Activated CD4-positive, alpha-beta T cell treated with anti-CD3 and anti-CD28 coated beads, Interleukin-2, amount 10 ng/mL, durations not matched to agents 24 days and 14 days (primary cell): ENCODE measurements around the gene EPHA8. TPM values are rescaled to one million over a fixed set of nuclear protein-coding genes. Genes with fewer than 3 reads are reported as not detected.
A peak's percentile ranks its signal among the peaks of the same experiment; 100 is the strongest.

ENCODE experiments used
- DNase-seq: peaks from one replicate; pipeline ENCODE4 v3.0.0; 2022
- H3K27ac Mint-ChIP-seq: one replicate; pipeline ENCODE4 v1.8.0; 2022; ENCODE audit warnings: mild to moderate bottlenecking, mixed read lengths
- H3K27me3 Mint-ChIP-seq: one replicate; pipeline ENCODE4 v1.8.0; 2022; ENCODE audit warnings: mixed read lengths
- H3K36me3 Mint-ChIP-seq: one replicate; pipeline ENCODE4 v1.8.0; 2022; ENCODE audit warnings: low read depth, mild to moderate bottlenecking, mixed read lengths
- H3K4me1 Mint-ChIP-seq: one replicate; pipeline ENCODE4 v1.8.0; 2021; ENCODE audit warnings: mixed read lengths
- H3K4me3 Mint-ChIP-seq: one replicate; pipeline ENCODE4 v1.8.0; 2022; ENCODE audit warnings: mild to moderate bottlenecking, moderate library complexity, mixed read lengths
- H3K9me3 Mint-ChIP-seq: one replicate; pipeline ENCODE4 v1.8.0; 2021; ENCODE audit warnings: mixed read lengths
- intact Hi-C: fragments of 100-400 bp; cut with micrococcal nuclease; formaldehyde crosslinking; loops from one replicate; pipeline ENCODE4 v1.15.1; 2023
- total RNA-seq: library from RNA; stranded (reverse); gene quantifications from 2 replicates; pipeline ENCODE4 v1.2.3, GENCODE V29; 2022

Gene EPHA8
- total RNA-seq, 1 donor from 2014 or later: not detected

DNA sequence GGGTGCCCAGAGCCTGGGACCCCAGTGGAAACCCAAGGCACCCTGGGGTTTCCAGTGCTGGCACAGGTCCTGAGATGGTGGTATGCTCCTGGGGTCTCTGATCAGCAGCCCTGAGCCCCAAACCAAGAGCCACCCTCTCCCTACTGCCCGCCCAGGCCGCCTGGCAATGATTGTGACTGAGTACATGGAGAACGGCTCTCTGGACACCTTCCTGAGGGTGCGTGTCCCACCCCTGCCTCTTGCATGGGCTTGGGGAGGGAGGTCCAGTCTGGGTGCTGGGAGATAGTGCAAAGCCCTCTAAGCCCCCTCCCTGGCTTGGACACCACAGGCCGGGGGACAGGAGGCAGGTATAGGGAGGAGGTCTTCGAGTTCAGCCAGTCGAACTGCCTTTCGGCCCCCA, 34.7 kb downstream of the EPHA8 start:
- Mint-ChIP-seq H3K4me3 (no peak overlapping the region), H3K27me3 (no peaks in the 10 kb centered on the region), H3K36me3 (no peaks in the 10 kb centered on the region), H3K9me3 (no peaks in the 10 kb centered on the region), H3K27ac (no peak overlapping the region), H3K4me1 (no peaks in the 10 kb centered on the region)
- no peak for DNase-seq
- intact Hi-C loops: no loop called here

DNA sequence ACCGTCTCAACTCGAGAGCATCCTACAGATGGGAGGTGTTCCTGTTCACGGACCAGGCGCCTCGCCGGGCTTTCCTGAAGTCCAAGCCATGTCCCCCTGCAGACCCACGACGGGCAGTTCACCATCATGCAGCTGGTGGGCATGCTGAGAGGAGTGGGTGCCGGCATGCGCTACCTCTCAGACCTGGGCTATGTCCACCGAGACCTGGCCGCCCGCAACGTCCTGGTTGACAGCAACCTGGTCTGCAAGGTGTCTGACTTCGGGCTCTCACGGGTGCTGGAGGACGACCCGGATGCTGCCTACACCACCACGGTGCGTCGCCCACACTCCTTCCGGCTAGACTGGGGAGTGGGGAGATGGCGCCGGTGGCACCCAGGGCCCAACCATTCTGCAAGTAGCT, 35.4 kb downstream of the EPHA8 start:
- Mint-ChIP-seq H3K4me1 (no peaks in the 10 kb centered on the region), H3K27ac (no peak overlapping the region), H3K4me3 (no peak overlapping the region), H3K27me3 (no peaks in the 10 kb centered on the region), H3K9me3 (no peaks in the 10 kb centered on the region), H3K36me3 (no peaks in the 10 kb centered on the region)
- intact Hi-C loops: no loop called here
- no peak for DNase-seq

DNA sequence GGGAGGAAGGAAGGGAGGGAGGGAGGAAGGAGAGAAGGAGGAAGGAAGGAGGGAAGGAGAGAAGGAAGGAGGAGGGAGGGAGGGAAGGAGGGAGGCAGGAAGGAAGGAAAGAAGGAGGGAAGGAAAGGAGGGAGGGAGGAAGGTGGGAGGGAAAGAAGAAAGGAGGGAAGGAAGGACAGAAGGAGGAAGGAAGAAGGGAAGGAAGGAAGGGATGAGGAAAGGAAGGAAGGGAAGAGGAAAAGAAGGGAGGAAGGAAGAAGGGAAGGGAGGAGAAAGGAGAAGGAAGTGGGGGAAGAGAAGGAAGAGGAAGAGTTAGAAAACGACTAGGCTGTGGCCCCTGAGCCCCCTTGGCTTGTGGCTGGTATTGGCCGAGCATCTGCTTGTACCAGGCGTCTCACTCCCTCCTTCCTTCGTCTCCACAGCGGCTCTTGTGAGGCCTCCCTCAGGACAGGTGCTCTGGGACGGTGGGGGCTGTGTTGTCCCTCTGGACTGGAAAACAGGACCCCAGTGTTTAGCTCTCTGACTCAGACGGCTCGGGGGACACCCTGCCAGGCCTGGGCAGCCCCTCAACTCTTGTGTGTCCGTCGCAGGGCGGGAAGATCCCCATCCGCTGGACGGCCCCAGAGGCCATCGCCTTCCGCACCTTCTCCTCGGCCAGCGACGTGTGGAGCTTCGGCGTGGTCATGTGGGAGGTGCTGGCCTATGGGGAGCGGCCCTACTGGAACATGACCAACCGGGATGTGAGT, 37.0 kb downstream of the EPHA8 start:
- Mint-ChIP-seq H3K27ac (no peak overlapping the region), H3K9me3 (no peaks in the 10 kb centered on the region), H3K27me3 (peaks cover 2% of the 10 kb centered on the region), H3K36me3 (no peaks in the 10 kb centered on the region), H3K4me3 (no peak overlapping the region), H3K4me1 (no peaks in the 10 kb centered on the region)
- DNase-seq: no peak
- intact Hi-C loops: no loop called here

DNA sequence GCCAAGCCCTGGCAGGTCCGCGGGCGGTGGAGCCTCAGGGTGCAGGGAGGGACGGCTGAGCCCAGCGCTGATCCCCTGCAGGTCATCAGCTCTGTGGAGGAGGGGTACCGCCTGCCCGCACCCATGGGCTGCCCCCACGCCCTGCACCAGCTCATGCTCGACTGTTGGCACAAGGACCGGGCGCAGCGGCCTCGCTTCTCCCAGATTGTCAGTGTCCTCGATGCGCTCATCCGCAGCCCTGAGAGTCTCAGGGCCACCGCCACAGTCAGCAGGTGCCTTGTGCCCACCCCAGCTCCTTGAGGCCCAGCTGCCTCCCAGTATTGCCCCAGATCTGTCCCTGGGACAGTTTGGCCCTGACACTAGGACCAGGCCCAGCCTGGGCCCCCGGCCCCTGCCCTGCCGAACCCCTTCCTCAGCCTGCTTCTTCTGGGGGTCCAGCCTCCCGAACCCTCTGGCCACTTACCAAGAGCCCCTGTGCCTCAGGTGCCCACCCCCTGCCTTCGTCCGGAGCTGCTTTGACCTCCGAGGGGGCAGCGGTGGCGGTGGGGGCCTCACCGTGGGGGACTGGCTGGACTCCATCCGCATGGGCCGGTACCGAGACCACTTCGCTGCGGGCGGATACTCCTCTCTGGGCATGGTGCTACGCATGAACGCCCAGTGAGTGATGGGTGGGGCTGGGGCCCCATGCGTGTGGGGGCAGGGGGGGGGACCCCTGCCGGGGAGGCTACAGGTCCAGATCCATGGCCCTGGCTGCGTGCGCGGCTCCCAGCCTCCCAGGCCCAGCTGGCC, 37.7 kb downstream of the EPHA8 start:
- DNase-seq: no peak
- intact Hi-C loops: no loop called here
- Mint-ChIP-seq H3K4me3 (no peak overlapping the region), H3K4me1 (no peaks in the 10 kb centered on the region), H3K9me3 (no peaks in the 10 kb centered on the region), H3K27me3 (peaks cover 2% of the 10 kb centered on the region), H3K36me3 (no peaks in the 10 kb centered on the region), H3K27ac (no peak overlapping the region)

DNA sequence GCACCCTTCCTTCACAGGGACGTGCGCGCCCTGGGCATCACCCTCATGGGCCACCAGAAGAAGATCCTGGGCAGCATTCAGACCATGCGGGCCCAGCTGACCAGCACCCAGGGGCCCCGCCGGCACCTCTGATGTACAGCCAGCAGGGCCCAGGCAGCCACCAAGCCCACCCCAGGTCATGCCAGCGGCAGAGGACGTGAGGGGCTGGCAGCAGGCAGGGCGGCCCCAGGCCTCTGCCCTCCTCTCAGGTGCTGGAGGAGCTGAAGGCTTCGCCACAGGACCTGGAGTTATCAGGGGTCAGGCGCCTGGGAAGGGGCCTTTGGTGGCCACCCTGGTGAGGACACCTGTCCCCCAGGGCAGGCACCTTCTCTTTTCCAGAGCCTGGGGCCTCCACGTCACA, 38.3 kb downstream of the EPHA8 start:
- H3K9me3 Mint-ChIP-seq: no peaks in the 10 kb centered on the region
- no peaks in the 10 kb centered on the region for H3K4me1 Mint-ChIP-seq
- DNase-seq: no peak
- no peaks in the 10 kb centered on the region for H3K36me3 Mint-ChIP-seq
- H3K27ac Mint-ChIP-seq: no peak overlapping the region
- H3K27me3 Mint-ChIP-seq: peaks cover 2% of the 10 kb centered on the region
- no peak overlapping the region for H3K4me3 Mint-ChIP-seq
- intact Hi-C loops: no loop called here

DNA sequence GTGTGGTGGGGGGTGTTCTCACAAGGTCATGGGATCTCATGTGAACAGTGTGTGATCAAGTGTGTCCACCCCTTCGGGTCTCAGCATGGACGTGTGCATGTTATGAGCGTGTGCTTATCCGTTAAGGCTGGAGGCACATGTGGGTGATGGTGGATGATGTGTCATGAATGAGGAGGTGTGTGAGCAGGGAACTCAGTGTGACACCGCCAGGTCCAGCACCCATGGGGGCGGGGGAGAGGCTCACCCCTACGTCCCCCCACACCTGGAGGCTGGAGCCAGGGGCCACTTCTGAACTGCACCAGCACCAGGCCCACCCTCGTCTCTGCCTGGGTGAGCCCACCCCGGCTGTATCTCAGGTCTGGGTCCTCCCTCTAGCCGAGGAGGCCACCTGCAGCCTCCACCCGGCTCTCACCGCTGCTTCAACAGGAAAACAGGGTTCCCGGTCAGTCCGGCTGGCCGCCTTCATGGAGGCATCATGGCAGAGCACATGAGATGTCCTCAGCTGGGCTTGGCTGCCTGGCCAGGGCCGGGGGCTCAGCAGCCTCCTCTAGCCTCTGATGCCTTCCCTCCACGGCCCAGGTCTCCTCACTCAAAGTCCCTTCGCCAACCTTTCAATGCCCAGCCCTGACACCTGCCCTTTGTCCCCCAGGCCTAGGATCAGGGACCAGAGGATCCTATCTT, 38.9 kb downstream of the EPHA8 start:
- Mint-ChIP-seq H3K9me3 (no peaks in the 10 kb centered on the region), H3K36me3 (no peaks in the 10 kb centered on the region), H3K4me1 (no peaks in the 10 kb centered on the region), H3K27me3 (peaks cover 2% of the 10 kb centered on the region), H3K27ac (no peak overlapping the region), H3K4me3 (no peak overlapping the region)
- intact Hi-C loops: no loop called here
- no peak for DNase-seq

DNA sequence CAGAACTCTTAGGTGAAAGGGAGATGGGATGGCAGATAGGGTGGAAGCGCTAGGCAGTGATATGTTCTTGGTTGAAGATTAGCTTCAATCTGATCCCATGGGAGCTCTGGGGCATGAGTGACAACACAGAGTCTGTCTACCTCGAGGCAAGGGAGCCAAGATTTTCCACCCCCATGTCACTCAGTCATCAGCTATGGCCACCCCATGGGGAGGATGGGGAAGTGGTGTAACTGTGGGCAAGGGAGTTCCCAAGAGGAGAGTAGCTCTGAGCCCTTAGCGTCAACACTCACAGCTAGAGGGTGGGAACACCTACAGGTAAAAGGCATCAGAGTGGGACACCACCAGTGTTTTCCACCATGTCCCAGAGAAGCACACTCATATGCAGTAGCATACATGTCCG, 42.9 kb downstream of the EPHA8 start:
- DNase-seq: no peak
- Mint-ChIP-seq H3K4me3 (no peak overlapping the region), H3K27me3 (peaks cover 9% of the 10 kb centered on the region), H3K36me3 (no peaks in the 10 kb centered on the region), H3K4me1 (no peaks in the 10 kb centered on the region), H3K27ac (no peak overlapping the region), H3K9me3 (no peaks in the 10 kb centered on the region)
- intact Hi-C loops: no loop called here

DNA sequence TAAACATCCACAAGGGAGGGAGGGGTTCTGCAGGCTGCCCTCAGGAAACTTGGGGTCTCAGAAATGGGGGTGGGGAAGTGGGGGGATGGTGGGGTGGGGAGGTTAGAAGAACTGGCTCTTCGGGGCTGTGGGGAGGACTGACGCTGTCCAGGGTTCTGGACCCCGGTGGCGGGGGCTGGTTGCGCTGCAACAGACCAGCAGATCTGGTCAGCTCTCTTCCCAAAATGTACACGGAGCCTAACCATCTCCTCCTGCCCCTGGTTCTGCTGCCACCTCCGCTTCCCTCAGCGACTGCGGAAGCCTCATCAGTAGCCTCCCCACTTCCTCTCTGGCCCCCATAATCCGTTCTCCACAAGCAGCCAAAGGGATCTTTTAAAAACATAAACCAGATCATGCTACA, 43.9 kb downstream of the EPHA8 start:
- intact Hi-C loops: no loop called here
- Mint-ChIP-seq H3K27me3 (peaks cover 9% of the 10 kb centered on the region), H3K27ac (no peak overlapping the region), H3K9me3 (no peaks in the 10 kb centered on the region), H3K4me1 (no peaks in the 10 kb centered on the region), H3K36me3 (no peaks in the 10 kb centered on the region), H3K4me3 (no peak overlapping the region)
- DNase-seq: no peak

DNA sequence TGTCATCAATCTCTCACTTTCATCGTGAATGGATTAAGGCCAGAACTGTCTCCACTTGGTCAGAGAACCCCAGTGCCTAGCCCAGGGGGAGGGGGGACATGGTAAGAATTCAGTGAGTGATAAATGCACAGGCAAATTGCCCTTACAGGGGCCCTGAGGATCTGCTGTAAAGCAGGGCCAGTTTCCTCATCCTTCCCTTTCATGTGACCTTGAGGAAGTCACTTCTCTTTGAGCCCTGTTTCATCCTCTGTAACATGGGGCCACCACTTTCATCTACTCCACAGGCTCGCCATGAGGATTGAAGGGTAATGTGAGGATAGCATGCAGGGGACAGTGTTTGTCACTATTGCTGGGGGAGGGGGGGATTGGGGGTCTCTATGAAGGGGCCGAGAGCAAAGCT, 45.1 kb downstream of the EPHA8 start:
- Mint-ChIP-seq H3K36me3 (no peaks in the 10 kb centered on the region), H3K4me1 (no peaks in the 10 kb centered on the region), H3K4me3 (no peak overlapping the region), H3K9me3 (no peaks in the 10 kb centered on the region), H3K27me3 (peaks cover 9% of the 10 kb centered on the region), H3K27ac (no peak overlapping the region)
- no peak for DNase-seq
- intact Hi-C loops: no loop called here

DNA sequence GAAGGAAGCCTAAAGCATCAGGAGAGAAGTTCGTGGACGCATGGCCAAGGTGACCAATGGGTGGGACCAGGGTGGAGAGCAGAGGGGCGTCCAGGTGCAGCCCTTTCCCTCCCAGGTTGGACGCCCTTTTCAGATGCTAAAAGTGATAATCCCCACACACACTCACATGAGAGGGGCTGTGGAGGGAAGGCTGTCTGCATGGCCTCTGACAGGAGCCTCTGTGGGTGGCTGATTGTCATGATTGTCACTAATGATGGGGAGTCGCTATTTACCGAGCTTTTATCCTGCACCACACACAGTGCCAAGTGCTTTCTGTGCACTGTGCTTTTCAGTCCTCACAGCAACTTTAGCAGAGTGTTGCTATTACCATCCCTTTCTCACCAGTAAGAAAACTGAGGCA, 46.0 kb downstream of the EPHA8 start:
- H3K4me3 Mint-ChIP-seq: no peak overlapping the region
- H3K9me3 Mint-ChIP-seq: no peaks in the 10 kb centered on the region
- no peak for DNase-seq
- H3K4me1 Mint-ChIP-seq: no peaks in the 10 kb centered on the region
- peaks cover 9% of the 10 kb centered on the region for H3K27me3 Mint-ChIP-seq
- intact Hi-C loops: no loop called here
- H3K36me3 Mint-ChIP-seq: no peaks in the 10 kb centered on the region
- H3K27ac Mint-ChIP-seq: no peak overlapping the region

DNA sequence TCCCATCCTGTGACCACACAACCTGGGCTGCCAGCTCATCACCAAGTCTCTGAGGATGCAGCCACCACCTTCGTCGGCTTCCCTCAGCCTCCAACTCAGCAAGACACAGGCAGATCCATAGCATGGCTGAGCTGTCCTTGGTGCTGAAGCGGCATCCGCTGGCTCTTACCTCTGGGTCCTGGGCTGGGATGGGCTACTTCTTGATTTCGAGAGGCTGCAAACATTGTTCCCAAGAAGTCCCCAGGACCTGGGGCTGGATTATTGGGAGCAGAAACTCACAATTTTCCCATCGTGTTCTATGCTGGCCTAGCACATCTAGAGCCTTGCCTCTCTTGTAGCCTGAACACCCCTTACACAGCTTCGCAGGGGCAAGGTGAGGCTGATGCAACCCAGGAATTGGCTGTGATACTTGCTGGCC, 48.2 kb downstream of the EPHA8 start:
- peaks cover 8% of the 10 kb centered on the region for H3K27me3 Mint-ChIP-seq
- no peak overlapping the region for H3K4me3 Mint-ChIP-seq
- intact Hi-C loops: no loop called here
- no peaks in the 10 kb centered on the region for H3K36me3 Mint-ChIP-seq
- DNase-seq: peak; percentile 81
- no peaks in the 10 kb centered on the region for H3K9me3 Mint-ChIP-seq
- no peaks in the 10 kb centered on the region for H3K4me1 Mint-ChIP-seq
- H3K27ac Mint-ChIP-seq: no peak overlapping the region

DNA sequence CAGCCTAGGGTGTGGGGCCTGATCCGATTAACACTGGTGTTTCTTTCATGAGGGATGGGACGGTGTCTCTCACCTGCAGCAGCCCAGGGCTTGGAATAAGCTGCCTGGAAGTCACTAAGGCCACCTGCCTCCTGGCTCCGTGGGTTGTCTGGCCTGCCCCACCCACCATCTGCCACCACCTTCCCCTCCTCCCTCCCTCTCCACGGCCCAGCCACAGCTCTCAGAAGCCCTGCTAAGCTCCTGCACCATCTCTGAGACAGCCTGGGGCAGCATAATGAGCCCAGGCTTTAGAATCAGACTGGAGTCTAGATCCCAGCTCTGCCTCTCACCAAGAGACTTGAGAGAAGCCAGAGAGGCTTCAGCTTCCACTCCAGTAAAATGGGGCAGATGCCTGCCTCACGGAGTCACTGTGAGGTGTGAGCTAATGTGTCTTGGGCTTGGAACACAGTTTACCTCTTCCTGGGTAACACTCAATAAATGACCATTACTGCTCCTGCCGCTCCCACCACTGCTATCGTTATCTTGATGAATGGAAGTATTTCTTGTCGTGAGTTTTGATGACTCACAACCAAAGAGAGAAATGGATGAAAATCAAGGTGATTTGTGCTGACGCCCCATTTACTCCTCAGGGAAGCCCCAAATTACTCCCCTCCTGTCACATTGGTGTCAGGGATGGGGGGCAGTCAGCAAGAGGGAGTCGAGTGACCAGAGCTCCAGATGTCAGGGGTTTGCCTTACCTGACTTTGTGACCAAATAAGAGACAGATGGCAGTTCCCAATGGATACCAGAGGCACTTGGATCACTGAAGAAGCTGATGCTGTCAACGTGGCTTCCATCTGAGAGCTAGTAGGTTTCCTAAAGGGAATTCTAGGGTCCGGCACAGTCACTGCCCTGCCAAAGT, 49.6 kb downstream of the EPHA8 start:
- no peak overlapping the region for H3K27ac Mint-ChIP-seq
- no peaks in the 10 kb centered on the region for H3K36me3 Mint-ChIP-seq
- intact Hi-C loops: no loop called here
- H3K9me3 Mint-ChIP-seq: no peaks in the 10 kb centered on the region
- no peak for DNase-seq
- H3K27me3 Mint-ChIP-seq: peaks cover 7% of the 10 kb centered on the region
- H3K4me3 Mint-ChIP-seq: no peak overlapping the region
- H3K4me1 Mint-ChIP-seq: no peaks in the 10 kb centered on the region

DNA sequence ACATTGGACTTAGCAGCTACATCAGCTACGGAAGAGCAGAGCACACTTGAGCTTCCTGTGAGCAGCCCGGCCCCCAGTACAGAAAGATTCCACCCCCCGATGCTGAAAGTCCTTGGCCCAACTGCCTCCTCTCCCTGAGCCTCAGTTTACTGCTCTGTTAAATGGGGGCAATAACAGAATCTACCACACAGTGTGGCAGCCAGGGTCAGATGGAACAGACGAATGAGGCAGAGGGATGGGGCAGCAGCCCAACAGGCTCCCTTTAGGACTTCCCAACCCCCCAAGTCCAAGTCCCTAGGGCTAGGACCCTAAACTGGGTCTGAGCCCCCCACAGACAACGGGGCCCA, 50.3 kb downstream of the EPHA8 start:
- Mint-ChIP-seq H3K4me1 (no peaks in the 10 kb centered on the region), H3K4me3 (no peak overlapping the region), H3K9me3 (no peaks in the 10 kb centered on the region), H3K27me3 (peaks cover 3% of the 10 kb centered on the region), H3K27ac (no peak overlapping the region), H3K36me3 (no peaks in the 10 kb centered on the region)
- no peak for DNase-seq
- intact Hi-C loops: no loop called here
